PC-9 (cell line): ENCODE data around the gene POU6F2. TPM values are rescaled to one million over a fixed set of nuclear protein-coding genes. Genes with fewer than 3 reads are reported as not detected.

ENCODE experiments used
- BruUV-seq: library from RNA; stranded (reverse); fragments of 400-500 nt; replicated peaks from 2 replicates; lab custom pipeline; 2021; lab: Mats Ljungman, UMichigan
- CTCF ChIA-PET: fragments of 300-600 bp; sonication (Branson Sonifier 250); formaldehyde crosslinking; loops from one replicate; lab custom pipeline; 2022; ENCODE audit warnings: antibody characterized with exemption; lab: Charles Lee
- POLR2A ChIA-PET: fragments of 300-600 bp; sonication (Branson Sonifier 250); formaldehyde crosslinking; loops from one replicate; lab custom pipeline; 2022; ENCODE audit warnings: antibody characterized with exemption; ENCODE audit not compliant: unreplicated experiment; lab: Charles Lee
- DNase-seq, 2 experiments: peaks; one replicate each; pipeline versions ENCODE4 v3.0.0 to v3.0.0-alpha.2; 2015 to 2022; ENCODE audit warnings: mixed read lengths in 1 of 2
- H2AFZ ChIP-seq: fragments of 200-600 bp; sonication (generic); 2 replicates; pipeline ENCODE4 v1.8.1; 2017; ENCODE audit warnings: antibody characterized with exemption
- H3F3A ChIP-seq: fragments of 200-600 bp; sonication (generic); 2 replicates; pipeline ENCODE4 v1.8.1; 2017; ENCODE audit warnings: antibody characterized with exemption, mild to moderate bottlenecking, low read depth; ENCODE audit not compliant: insufficient read depth
- H3K27ac ChIP-seq: fragments of 200-600 bp; sonication (generic); 2 replicates; pipeline ENCODE4 v1.6.1; 2016; ENCODE audit warnings: mixed run types
- H3K27me3 ChIP-seq: fragments of 200-600 bp; sonication (generic); 2 replicates; pipeline ENCODE4 v1.6.1; 2016; ENCODE audit warnings: low read depth, mixed run types; ENCODE audit not compliant: insufficient read depth
- H3K36me3 ChIP-seq: fragments of 200-600 bp; sonication (generic); 2 replicates; pipeline ENCODE4 v1.6.1; 2016; ENCODE audit warnings: low read depth, mixed run types
- H3K4me1 ChIP-seq: fragments of 200-600 bp; sonication (generic); replicated peaks from 2 replicates; pipeline ENCODE4 v1.6.1; 2016; ENCODE audit warnings: mixed run types; ENCODE audit not compliant: insufficient read depth
- H3K4me2 ChIP-seq: fragments of 200-600 bp; sonication (generic); 2 replicates; pipeline ENCODE4 v1.6.1; 2017; ENCODE audit warnings: mixed run types
- H3K4me3 ChIP-seq: fragments of 200-600 bp; sonication (generic); 2 replicates; pipeline ENCODE4 v1.6.1; 2016; ENCODE audit warnings: mixed run types
- H3K79me2 ChIP-seq: fragments of 200-600 bp; sonication (generic); 2 replicates; pipeline ENCODE4 v1.6.1; 2017; ENCODE audit warnings: low read depth, mixed run types
- H3K9me2 ChIP-seq: fragments of 200-600 bp; sonication (generic); 2 replicates; pipeline ENCODE4 v1.8.1; 2017; ENCODE audit warnings: mild to moderate bottlenecking; ENCODE audit not compliant: insufficient read depth
- H3K9me3 ChIP-seq: fragments of 200-600 bp; sonication (generic); 2 replicates; pipeline ENCODE4 v1.8.1; 2016; ENCODE audit warnings: low read depth; ENCODE audit not compliant: insufficient read depth
- H4K20me1 ChIP-seq: fragments of 200-600 bp; sonication (generic); 2 replicates; pipeline ENCODE4 v1.8.1; 2017; ENCODE audit not compliant: insufficient read depth
- CTCF ChIP-seq: fragments of 200-600 bp; sonication (generic); conservative IDR thresholded peaks from 2 replicates; pipeline ENCODE4 v1.6.1; 2017; ENCODE audit warnings: mixed run types, antibody characterized with exemption, mild to moderate bottlenecking, moderate library complexity
- EZH2 ChIP-seq: fragments of 200-600 bp; sonication (generic); IDR thresholded peaks from 2 replicates; pipeline ENCODE4 v1.8.0; 2017; ENCODE audit warnings: antibody characterized with exemption, low read depth
- intact Hi-C: fragments of 100-400 bp; cut with micrococcal nuclease; formaldehyde crosslinking; loops from one replicate; pipeline ENCODE4 v1.10.0; 2022; ENCODE audit not compliant: unreplicated experiment
- total RNA-seq: library from RNA; stranded (reverse); gene quantifications from 2 replicates; pipeline ENCODE4 v1.2.3, GENCODE V29; 2021

Gene POU6F2
- total RNA-seq, 1 experiment from 2014 or later, result not detected

GRCh38 chr7:39429421-39429820 lies 451.7 kb downstream of the POU6F2 start:
- Histone ChIP-seq H3K27me3 (peaks cover 54% of the 10 kb centered on the region), H3K4me1 (no peaks in the 10 kb centered on the region), H3K4me2 (no peak overlapping the region), H3K9me3 (no peaks in the 10 kb centered on the region), H3K36me3 (no peaks in the 10 kb centered on the region), H4K20me1 (no peaks in the 10 kb centered on the region), H3K27ac (no peak overlapping the region), H3K79me2 (no peaks in the 10 kb centered on the region), H3F3A (no peaks in the 10 kb centered on the region), H3K9me2 (no peaks in the 10 kb centered on the region), H3K4me3 (no peak overlapping the region), H2AFZ (no peak overlapping the region)
- BruUV-seq, result no TSS peak
- no peak for DNase-seq
- TF ChIP-seq EZH2 (no peak), CTCF (no peak)
- CTCF ChIA-PET, result no interaction called here
- POLR2A ChIA-PET, result no interaction called here
- intact Hi-C loops, result no loop called here

GRCh38 chr7:39430441-39430840 lies 452.7 kb downstream of the POU6F2 start:
- Histone ChIP-seq H3K36me3 (no peaks in the 10 kb centered on the region), H3K9me3 (no peaks in the 10 kb centered on the region), H3K79me2 (no peaks in the 10 kb centered on the region), H3K27me3 (peaks cover 55% of the 10 kb centered on the region), H3K4me1 (no peaks in the 10 kb centered on the region), H3K9me2 (no peaks in the 10 kb centered on the region), H2AFZ (no peak overlapping the region), H3K4me2 (no peak overlapping the region), H3F3A (no peaks in the 10 kb centered on the region), H3K27ac (no peak overlapping the region), H4K20me1 (no peaks in the 10 kb centered on the region), H3K4me3 (no peak overlapping the region)
- DNase-seq, result no peak
- no TSS peak for BruUV-seq
- ChIA-PET POLR2A (no interaction called here), CTCF (no interaction called here)
- TF ChIP-seq EZH2 (no peak), CTCF (no peak)
- intact Hi-C loops, result no loop called here

GRCh38 chr7:39430909-39431641 lies 453.4 kb downstream of the POU6F2 start:
- intact Hi-C loops, result no loop called here
- H3K79me2 ChIP-seq, result no peaks in the 10 kb centered on the region
- no peak overlapping the region for H3K27ac ChIP-seq
- no peaks in the 10 kb centered on the region for H3K36me3 ChIP-seq
- H3K4me1 ChIP-seq, result no peaks in the 10 kb centered on the region
- no TSS peak for BruUV-seq
- no peaks in the 10 kb centered on the region for H3K9me3 ChIP-seq
- H2AFZ ChIP-seq, result no peak overlapping the region
- no peaks in the 10 kb centered on the region for H3K9me2 ChIP-seq
- no peak overlapping the region for H3K4me2 ChIP-seq
- CTCF ChIA-PET, result no interaction called here
- H3F3A ChIP-seq, result no peaks in the 10 kb centered on the region
- no peak overlapping the region for H3K4me3 ChIP-seq
- DNase-seq, result no peak
- H4K20me1 ChIP-seq, result no peaks in the 10 kb centered on the region
- no peak for TF ChIP-seq EZH2
- TF ChIP-seq CTCF, result no peak
- peaks cover 54% of the 10 kb centered on the region for H3K27me3 ChIP-seq
- POLR2A ChIA-PET, result no interaction called here
